DND-41 (cell line): ENCODE results near the gene SULF2.

Source experiments
- ATAC-seq: fragments of 200-7000 bp; cut with Tn5 transposase; 3 replicates; pipeline ENCODE4 v1.9.1; 2021; ENCODE audit warnings: low read depth; ENCODE audit not compliant: insufficient read depth
- DNase-seq: peaks from one replicate; pipeline ENCODE4 v3.0.0-alpha.2; 2020
- H2AFZ ChIP-seq: 2 replicates; pipeline ENCODE4 v1.6.0; 2012; ENCODE audit warnings: low read depth, low read length
- H3K27ac ChIP-seq: 2 replicates; pipeline ENCODE4 v1.5.1; 2012; ENCODE audit warnings: low read length, inconsistent platforms
- H3K27me3 ChIP-seq: fragments of 200-600 bp; sonication (generic); 2 replicates; pipeline ENCODE4 v1.6.0; 2012; ENCODE audit warnings: low read length, mild to moderate bottlenecking, inconsistent platforms; ENCODE audit not compliant: insufficient read depth, poor library complexity
- H3K36me3 ChIP-seq: 2 replicates; pipeline ENCODE4 v1.5.1; 2012; ENCODE audit warnings: low read length, inconsistent platforms; ENCODE audit not compliant: insufficient read depth
- H3K4me1 ChIP-seq: 2 replicates; pipeline ENCODE4 v1.5.1; 2012; ENCODE audit warnings: mild to moderate bottlenecking, low read length; ENCODE audit not compliant: insufficient read depth
- H3K4me2 ChIP-seq: 2 replicates; pipeline ENCODE4 v1.6.0; 2012; ENCODE audit warnings: mild to moderate bottlenecking, moderate library complexity, low read length, inconsistent platforms; ENCODE audit not compliant: insufficient read depth
- H3K4me3 ChIP-seq, 2 experiments: fragments of 200-600 bp in 1 of 2; shearing (Covaris generic) in 1 of 2; 2 replicates each; pipeline ENCODE4 v1.5.1; 2012 to 2016; ENCODE audit warnings: inconsistent platforms in 2 of 2, low read length in 2 of 2, mild to moderate bottlenecking in 2 of 2, low read depth in 1 of 2, moderate library complexity in 1 of 2
- H3K79me2 ChIP-seq: 2 replicates; pipeline ENCODE4 v1.6.0; 2012; ENCODE audit warnings: low read length, inconsistent platforms; ENCODE audit not compliant: insufficient read depth
- H3K9ac ChIP-seq: 2 replicates; pipeline ENCODE4 v1.6.0; 2012; ENCODE audit warnings: low read depth, mild to moderate bottlenecking, inconsistent platforms, low read length, moderate library complexity
- H3K9me3 ChIP-seq: 2 replicates; pipeline ENCODE4 v1.5.1; 2012; ENCODE audit warnings: low read length, moderate library complexity, mild to moderate bottlenecking, inconsistent platforms; ENCODE audit not compliant: insufficient read depth, severe bottlenecking
- H4K20me1 ChIP-seq: 2 replicates; pipeline ENCODE4 v1.6.0; 2012; ENCODE audit warnings: low read length; ENCODE audit not compliant: insufficient read depth
- EZH2 ChIP-seq: IDR thresholded peaks from 3 replicates; pipeline ENCODE4 v1.6.1; 2012; ENCODE audit warnings: borderline replicate concordance, low read depth, mild to moderate bottlenecking, moderate library complexity, low read length, inconsistent platforms; ENCODE audit not compliant: severe bottlenecking
- TF ChIP-seq, protein P1 (sequence below): IDR thresholded peaks from 2 replicates; pipeline ENCODE4 v1.5.1; 2012; ENCODE audit warnings: borderline replicate concordance, low read length, moderate library complexity, mild to moderate bottlenecking; ENCODE audit not compliant: poor library complexity, severe bottlenecking; ENCODE audit errors: extremely low read depth

Gene SULF2

DNA sequence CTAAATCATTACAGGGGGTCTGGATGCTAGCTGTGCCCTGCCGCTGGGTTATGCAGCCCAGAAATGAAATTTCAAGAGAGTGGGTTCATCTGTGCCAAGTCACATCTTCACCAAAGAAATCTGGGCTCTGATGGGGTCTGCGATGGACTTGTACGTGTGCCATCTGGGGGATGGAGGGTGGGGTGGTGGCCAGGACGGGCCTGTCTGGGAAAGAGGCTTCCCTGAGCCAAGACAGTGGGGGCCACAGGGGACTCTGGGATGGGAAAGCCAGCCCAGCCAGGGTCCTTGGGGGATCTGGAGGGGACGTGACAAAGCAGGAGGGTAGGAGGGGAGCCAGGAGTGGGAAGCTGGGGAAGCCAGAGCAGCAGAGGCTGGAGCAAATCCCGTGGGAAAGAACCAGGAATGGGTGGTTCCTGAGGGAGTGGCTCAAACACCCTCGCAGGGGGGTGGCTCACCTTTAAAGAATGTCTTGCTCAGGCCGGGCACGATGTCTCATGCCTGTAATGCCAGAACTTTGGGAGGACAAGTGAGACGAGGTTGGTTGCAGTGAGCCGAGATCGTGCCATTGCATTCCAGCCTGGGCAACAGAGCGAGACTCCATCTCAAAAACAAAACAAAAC, 36.3 kb upstream of the SULF2 start:
- Histone ChIP-seq H3K27me3 (no peaks in the 10 kb centered on the region), H3K4me3 (no peak overlapping the region), H4K20me1 (no peaks in the 10 kb centered on the region), H3K79me2 (no peaks in the 10 kb centered on the region), H3K4me2 (no peak overlapping the region), H3K27ac (no peak overlapping the region), H3K9ac (no peak overlapping the region), H2AFZ (no peak overlapping the region), H3K4me1 (no peaks in the 10 kb centered on the region), H3K9me3 (no peaks in the 10 kb centered on the region), H3K36me3 (no peaks in the 10 kb centered on the region)
- DNase-seq (no peak), ATAC-seq (no peak)
- TF ChIP-seq, protein P1, sequence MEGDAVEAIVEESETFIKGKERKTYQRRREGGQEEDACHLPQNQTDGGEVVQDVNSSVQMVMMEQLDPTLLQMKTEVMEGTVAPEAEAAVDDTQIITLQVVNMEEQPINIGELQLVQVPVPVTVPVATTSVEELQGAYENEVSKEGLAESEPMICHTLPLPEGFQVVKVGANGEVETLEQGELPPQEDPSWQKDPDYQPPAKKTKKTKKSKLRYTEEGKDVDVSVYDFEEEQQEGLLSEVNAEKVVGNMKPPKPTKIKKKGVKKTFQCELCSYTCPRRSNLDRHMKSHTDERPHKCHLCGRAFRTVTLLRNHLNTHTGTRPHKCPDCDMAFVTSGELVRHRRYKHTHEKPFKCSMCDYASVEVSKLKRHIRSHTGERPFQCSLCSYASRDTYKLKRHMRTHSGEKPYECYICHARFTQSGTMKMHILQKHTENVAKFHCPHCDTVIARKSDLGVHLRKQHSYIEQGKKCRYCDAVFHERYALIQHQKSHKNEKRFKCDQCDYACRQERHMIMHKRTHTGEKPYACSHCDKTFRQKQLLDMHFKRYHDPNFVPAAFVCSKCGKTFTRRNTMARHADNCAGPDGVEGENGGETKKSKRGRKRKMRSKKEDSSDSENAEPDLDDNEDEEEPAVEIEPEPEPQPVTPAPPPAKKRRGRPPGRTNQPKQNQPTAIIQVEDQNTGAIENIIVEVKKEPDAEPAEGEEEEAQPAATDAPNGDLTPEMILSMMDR, result no peak
- no peak for TF ChIP-seq EZH2

DNA sequence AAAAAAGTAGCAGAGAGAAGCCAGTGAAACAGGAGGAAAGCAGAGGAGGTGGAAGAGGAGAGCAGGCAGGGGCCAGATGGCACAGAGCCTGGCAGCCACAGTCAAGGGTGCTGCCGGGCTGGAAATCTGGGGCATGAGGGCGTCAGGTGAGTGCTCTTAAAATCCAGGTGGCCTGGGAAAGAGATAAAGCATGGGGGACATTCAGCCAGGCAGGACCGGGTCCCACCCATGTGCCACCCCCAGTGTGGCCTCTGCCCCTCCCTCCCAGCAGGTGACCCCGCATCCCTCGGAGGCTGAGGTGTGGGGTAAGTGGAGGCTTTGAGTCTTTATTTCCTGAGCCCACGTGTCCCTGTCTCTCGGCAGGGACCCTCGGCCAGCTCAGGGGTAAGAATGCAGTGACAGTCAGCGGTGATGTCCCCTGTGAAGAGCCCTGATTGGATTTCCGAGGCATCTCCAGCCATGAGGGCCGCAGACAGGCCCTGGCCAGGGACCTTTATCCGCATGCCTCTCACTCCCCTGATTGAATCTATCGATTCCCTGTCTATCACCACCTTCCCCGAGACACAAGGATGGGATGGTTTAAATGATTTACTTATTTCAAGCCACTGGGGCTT, 33.8 kb upstream of the SULF2 start:
- Histone ChIP-seq H3K4me3 (no peak overlapping the region), H4K20me1 (no peaks in the 10 kb centered on the region), H3K4me2 (no peak overlapping the region), H3K27me3 (peaks cover 6% of the 10 kb centered on the region), H3K9me3 (no peaks in the 10 kb centered on the region), H3K9ac (no peak overlapping the region), H2AFZ (no peak overlapping the region), H3K79me2 (no peaks in the 10 kb centered on the region), H3K36me3 (no peaks in the 10 kb centered on the region), H3K4me1 (no peaks in the 10 kb centered on the region), H3K27ac (no peak overlapping the region)
- DNase-seq (no peak), ATAC-seq (no peak)
- TF ChIP-seq, protein P1, result no peak
- TF ChIP-seq EZH2, result no peak

DNA sequence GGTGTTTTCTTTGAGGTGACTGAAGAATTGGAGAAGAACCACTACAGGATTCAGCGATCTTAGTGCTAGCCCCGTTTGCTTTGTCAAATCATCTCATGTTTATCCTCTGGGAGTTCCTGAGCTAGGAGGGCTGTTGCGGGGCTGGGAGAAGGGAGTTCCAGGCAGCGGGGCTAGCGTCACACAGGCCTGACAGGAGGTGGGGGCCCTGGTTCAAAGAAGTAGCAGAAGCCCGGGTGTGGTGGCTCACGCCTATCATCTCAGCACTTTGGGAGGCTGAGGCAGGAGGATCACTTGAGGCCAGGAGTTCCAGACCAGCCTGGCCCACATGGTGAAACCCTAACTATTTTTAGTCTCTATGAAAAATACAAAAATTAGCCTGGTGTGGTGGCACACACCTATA, 33.2 kb upstream of the SULF2 start:
- no peak overlapping the region for H3K27ac ChIP-seq

More for the DNA sequence above, 33.2 kb upstream of the SULF2 start:
- TF ChIP-seq EZH2, result no peak
- TF ChIP-seq, protein P1, result no peak
- H3K4me1 ChIP-seq, result no peaks in the 10 kb centered on the region
- H3K4me3 ChIP-seq, result no peak overlapping the region
- no peak overlapping the region for H3K4me2 ChIP-seq
- H3K79me2 ChIP-seq, result no peaks in the 10 kb centered on the region
- H3K27me3 ChIP-seq, result peaks cover 6% of the 10 kb centered on the region
- no peaks in the 10 kb centered on the region for H3K9me3 ChIP-seq
- DNase-seq (no peak), ATAC-seq (no peak)
- H3K9ac ChIP-seq, result no peak overlapping the region
- no peak overlapping the region for H2AFZ ChIP-seq
- no peaks in the 10 kb centered on the region for H3K36me3 ChIP-seq
- no peaks in the 10 kb centered on the region for H4K20me1 ChIP-seq
